GM23248 (cell line): ENCODE results near the gene CTSV.
"Not testable (repeated sequence)": the region's sequence is repeated elsewhere in the genome, so short reads cannot be mapped to it uniquely, and the experiment has no call there.

Experiments used
- EZH2 ChIP-seq: fragments of 200-600 bp; sonication (generic); IDR thresholded peaks from 2 replicates; pipeline ENCODE4 v1.6.1; 2018; ENCODE audit warnings: antibody characterized with exemption, mild to moderate bottlenecking; ENCODE audit not compliant: insufficient read depth, poor library complexity, severe bottlenecking
- EZH2phosphoT487 ChIP-seq: fragments of 200-600 bp; sonication (generic); IDR thresholded peaks from 2 replicates; pipeline ENCODE4 v1.6.1; 2018; ENCODE audit warnings: antibody characterized with exemption, moderate library complexity, mild to moderate bottlenecking, low read depth; ENCODE audit not compliant: insufficient read depth

DNA sequence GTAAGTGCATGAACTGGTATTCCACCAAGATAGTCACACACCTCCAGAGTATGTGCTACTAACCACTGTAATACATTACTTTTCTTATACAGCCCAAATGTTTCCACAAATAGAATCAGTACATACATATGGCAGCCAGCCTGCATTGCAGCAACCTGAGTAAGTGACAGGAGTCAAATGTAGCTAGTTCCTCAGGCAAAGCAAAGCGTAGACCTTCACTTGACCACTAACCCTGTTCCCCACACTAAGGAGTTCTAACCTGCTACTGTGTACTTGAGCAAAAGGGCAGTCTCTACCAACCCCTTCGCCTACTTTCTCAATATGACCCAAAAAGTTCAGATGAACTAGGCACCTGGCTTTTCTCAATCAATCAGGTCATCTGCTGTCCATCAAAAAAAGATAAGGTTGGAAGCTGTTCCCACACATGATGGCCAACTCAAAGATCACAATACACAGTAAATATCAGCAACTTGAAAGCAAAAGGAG is 44.4 kb downstream of the CTSV start:
- TF ChIP-seq EZH2, EZH2phosphoT487: not testable (repeated sequence)
